Esophagus squamous epithelium (tissue), 5 donors: ENCODE results near the gene FCRLB. TPM values are rescaled to one million over a fixed set of nuclear protein-coding genes. Genes with fewer than 3 reads are reported as not detected.
"Not testable (repeated sequence)": the region's sequence is repeated elsewhere in the genome, so short reads cannot be mapped to it uniquely, and the experiment has no call there.

Source experiments
- DNase-seq: peaks from one replicate; lab custom pipeline; 2025; lab: John Stamatoyannopoulos, UW
- H3K27ac ChIP-seq, 4 donors: fragments of 200-600 bp; sonication (generic); one replicate each; pipeline ENCODE4 v1.5.1; 2016 to 2019; ENCODE audit warnings: mild to moderate bottlenecking in 1 of 4
- H3K27me3 ChIP-seq, 4 donors: fragments of 200-600 bp; sonication (generic); 1 replicate in 3 of 4; 2 replicates in 1 of 4; pipeline versions ENCODE4 v1.5.1 to v1.6.0; 2017 to 2021; ENCODE audit warnings: antibody characterized with exemption in 1 of 4
- H3K36me3 ChIP-seq, 3 donors: fragments of 200-600 bp; sonication (generic); one replicate each; pipeline ENCODE4 v1.5.1; 2016 to 2019
- H3K4me1 ChIP-seq, 3 donors: fragments of 200-600 bp; sonication (generic); one replicate each; pipeline ENCODE4 v1.5.1; 2017 to 2019
- H3K4me3 ChIP-seq, 4 donors: fragments of 200-600 bp; sonication (generic); 1 replicate in 3 of 4; 2 replicates in 1 of 4; pipeline ENCODE4 v1.5.1; 2016 to 2019; ENCODE audit warnings: mild to moderate bottlenecking in 2 of 4, moderate library complexity in 1 of 4
- H3K9me3 ChIP-seq, 3 donors: fragments of 200-600 bp; sonication (generic); one replicate each; pipeline ENCODE4 v1.5.1; 2016 to 2019
- POLR2A ChIP-seq, 4 donors: fragments of 450-650 bp; IDR thresholded peaks; one replicate each; pipeline ENCODE4 v1.6.1; 2017; ENCODE audit warnings: antibody characterized with exemption in 4 of 4, mild to moderate bottlenecking in 4 of 4, moderate library complexity in 3 of 4
- WGBS, 2 donors: methylation state at CpG; one replicate each; pipeline ENCODE4 v1.1.5; 2018; 5-methylcytosine and 5-hydroxymethylcytosine counted together
- intact Hi-C: fragments of 100-400 bp; cut with DNase I; formaldehyde crosslinking; loops from one replicate; pipeline ENCODE4 v1.15.0; 2022
- total RNA-seq, 4 donors: library from RNA; depleted of rRNA; stranded (reverse); fragments of >200 nt; gene quantifications; one replicate each; pipeline ENCODE4 v1.1.0, GENCODE V29; 2016
- TF ChIP-seq, protein P1 (sequence below), 6 experiments: fragments of 450-650 bp in 4 of 6; fragments of 200-600 bp in 2 of 6; sonication (generic) in 2 of 6; IDR thresholded peaks; one replicate each; pipeline ENCODE4 v1.5.1; 2016 to 2019; ENCODE audit warnings: antibody characterized with exemption in 6 of 6, mild to moderate bottlenecking in 4 of 6, moderate library complexity in 4 of 6
- donor health status: DM: yes; HTN: yes; CAD: no.

Gene FCRLB, protein sequence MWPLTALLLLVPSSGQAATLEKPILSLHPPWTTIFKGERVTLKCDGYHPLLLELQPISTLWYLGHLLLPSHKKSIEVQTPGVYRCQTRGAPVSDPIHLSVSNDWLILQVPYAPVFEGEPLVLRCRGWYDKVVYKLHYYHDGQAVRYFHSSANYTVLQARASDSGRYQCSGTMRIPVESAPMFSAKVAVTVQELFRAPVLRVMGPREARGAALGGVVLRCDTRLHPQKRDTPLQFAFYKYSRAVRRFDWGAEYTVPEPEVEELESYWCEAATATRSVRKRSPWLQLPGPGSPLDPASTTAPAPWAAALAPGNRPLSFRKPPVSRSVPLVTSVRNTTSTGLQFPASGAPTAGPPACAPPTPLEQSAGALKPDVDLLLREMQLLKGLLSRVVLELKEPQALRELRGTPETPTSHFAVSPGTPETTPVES
- 1 to 10 TPM in 1 of 4 donors, under 1 TPM in 3; 0.31 to 1.2 (median 0.83) TPM for total RNA-seq

DNA sequence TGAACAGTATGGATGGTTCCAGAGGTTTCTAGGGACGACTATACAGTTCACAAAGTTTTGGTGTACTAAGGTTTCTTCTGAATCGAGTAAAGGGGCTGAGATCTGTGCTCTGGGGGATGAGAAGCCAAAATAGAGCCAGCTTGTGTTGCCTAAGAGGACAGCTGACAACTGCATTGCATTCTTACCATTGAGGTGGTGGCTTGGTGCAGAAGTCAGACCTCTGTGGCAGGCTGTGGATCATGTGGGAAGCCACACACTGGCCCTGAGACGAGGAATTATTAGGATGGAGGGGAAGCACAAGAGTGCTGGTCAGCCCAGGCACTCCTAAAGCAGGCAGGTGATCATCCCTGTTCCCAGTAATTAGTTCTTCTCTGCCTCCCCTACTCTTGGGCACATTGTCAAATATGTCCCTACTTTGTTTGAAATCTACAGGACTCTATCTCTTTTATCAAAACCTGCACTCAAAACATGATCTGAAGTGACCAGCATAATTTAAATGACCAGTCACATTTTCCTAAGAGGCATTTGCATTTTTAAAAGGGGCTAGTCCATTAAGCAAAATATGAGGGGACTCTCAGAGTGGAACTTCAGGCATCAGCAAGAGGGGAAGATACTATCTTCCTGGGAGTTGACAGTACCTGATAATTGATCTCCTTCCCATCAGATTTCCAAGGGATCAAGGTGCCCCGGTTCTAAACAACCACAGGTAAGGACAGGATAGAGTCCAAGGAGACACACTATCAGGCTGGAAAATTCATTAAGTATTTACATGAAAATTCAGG is at the start of gene FCRLB:
Gene FCRLB (plus strand): TSS at position 589 of the 782 bp plus-strand sequence. CDS start 1,129 bp downstream, outside the sequence.
- DNase-seq = no peak
- intact Hi-C loops = no loop called here
- 47 to 63% methylated on average over 3 to 4 of the region's 4 CpGs for WGBS, 2 donors
- H3K4me3 ChIP-seq = no peak within 1 kb of the TSS
- H3K9me3 ChIP-seq = no peaks in the 10 kb centered on the region
- peaks cover 1 to 12% (median 5%) of the 10 kb centered on the region in 3 donors for H3K4me1 ChIP-seq
- H3K27me3 ChIP-seq = peaks cover 0 to 26% (median 0%) of the 10 kb centered on the region in 4 donors
- H3K36me3 ChIP-seq = no peaks in the 10 kb centered on the region
- no peak for TF ChIP-seq POLR2A (IDR thresholded peaks at IDR 0.05)
- TF ChIP-seq, protein P1, sequence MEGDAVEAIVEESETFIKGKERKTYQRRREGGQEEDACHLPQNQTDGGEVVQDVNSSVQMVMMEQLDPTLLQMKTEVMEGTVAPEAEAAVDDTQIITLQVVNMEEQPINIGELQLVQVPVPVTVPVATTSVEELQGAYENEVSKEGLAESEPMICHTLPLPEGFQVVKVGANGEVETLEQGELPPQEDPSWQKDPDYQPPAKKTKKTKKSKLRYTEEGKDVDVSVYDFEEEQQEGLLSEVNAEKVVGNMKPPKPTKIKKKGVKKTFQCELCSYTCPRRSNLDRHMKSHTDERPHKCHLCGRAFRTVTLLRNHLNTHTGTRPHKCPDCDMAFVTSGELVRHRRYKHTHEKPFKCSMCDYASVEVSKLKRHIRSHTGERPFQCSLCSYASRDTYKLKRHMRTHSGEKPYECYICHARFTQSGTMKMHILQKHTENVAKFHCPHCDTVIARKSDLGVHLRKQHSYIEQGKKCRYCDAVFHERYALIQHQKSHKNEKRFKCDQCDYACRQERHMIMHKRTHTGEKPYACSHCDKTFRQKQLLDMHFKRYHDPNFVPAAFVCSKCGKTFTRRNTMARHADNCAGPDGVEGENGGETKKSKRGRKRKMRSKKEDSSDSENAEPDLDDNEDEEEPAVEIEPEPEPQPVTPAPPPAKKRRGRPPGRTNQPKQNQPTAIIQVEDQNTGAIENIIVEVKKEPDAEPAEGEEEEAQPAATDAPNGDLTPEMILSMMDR (IDR thresholded peaks at IDR 0.05) = no peak
- H3K27ac ChIP-seq = no peak within 1 kb of the TSS

DNA sequence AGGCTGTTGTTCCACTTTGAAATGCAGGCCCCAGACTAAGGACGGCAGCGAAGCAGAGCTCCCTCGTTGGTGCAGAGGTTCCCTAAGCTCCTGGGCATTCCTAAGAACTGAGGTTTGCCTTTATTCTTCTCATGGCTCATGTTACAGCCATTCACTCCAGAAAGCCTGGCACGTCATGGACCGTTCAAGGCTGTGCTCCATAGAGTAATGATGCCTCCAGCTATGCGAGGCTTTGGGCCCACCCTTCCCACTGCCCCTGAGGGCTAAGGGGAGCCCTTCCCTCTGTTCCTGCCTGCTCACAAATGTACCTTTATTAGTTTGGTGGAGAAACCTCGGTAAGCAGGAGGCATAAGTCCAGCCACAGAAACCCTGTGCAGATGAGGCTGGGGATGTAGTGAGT is 47.9 kb upstream of the FCRLB start:
- H3K36me3 ChIP-seq, DNase-seq, intact Hi-C loops, H3K27me3 ChIP-seq, H3K4me3 ChIP-seq, H3K27ac ChIP-seq, H3K9me3 ChIP-seq, H3K4me1 ChIP-seq: not testable (repeated sequence)
- WGBS, 2 donors = 80% methylated on average over 4 of the region's 7 CpGs; no CpG with 5 or more reads in 1 of the 2 donors

DNA sequence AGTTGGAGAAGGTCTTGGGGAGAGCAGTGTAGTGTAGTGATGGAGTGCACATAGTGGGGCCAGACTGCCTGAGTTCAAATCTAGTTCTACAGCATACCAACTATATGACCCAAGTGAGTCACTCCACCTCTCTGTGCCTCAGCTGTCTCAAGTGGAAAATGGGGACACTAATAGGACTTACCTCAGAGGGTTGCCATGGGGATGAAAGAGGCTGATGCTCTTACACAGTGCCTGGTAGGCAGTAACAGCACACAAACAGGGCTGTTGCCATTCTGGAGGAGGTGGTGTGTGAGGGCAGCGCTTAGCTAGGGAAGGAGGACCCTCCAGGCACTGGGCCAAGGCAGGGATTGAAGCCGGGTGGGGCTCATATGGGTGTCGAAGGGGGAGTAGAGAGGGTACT is 46.9 kb upstream of the FCRLB start:
- H3K27ac ChIP-seq, DNase-seq, H3K36me3 ChIP-seq, intact Hi-C loops, H3K9me3 ChIP-seq, H3K4me1 ChIP-seq, H3K27me3 ChIP-seq, H3K4me3 ChIP-seq: not testable (repeated sequence)
- WGBS, 2 donors = 33 to 55% methylated on average over 1 to 2 of the region's 3 CpGs

DNA sequence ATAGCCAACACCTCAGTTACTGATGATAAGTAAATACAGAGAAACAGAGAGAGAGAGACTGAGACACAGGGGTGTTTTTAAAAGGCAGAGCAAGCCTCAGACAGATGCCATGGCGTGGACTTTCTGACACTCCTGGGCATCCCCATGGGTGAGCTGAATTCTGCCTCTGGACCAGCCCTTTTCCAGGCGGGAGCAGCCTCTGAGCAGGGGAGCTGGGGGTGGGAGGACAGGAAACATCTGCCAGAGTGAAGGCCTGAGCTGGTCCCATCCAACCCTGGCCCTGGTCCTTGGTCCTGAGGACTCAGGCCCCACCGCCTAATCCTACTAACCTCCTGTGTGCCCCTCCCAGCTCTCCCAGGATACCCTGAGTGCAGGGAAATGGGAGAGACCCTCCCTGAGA is 46.4 kb upstream of the FCRLB start:
- WGBS, 2 donors = 60 to 100% methylated on average over 1 of the region's 3 CpGs
- H3K9me3 ChIP-seq, H3K27me3 ChIP-seq, H3K4me1 ChIP-seq, H3K36me3 ChIP-seq, H3K4me3 ChIP-seq, intact Hi-C loops, H3K27ac ChIP-seq, DNase-seq: not testable (repeated sequence)

DNA sequence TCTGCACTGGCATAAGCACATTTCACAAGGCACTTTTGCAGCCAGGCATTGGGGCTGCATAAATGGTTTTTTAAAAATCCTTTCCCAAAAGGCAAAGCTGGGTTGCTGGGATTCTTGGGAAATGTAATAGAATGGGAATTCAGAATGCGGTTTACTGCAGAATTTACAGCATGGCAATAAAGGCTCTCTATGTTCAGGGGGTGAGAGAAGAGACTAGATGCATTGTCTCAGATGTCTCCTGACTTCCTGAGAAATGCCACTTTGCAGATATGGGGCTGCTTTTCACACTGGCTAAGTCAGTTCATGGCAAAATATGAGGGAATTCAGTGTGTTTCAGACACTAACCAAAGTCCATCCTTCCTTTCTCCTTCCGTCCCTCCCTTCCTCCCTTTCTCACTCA is 44.9 kb upstream of the FCRLB start:
- 83 to 92% methylated on average over 2 of the region's 2 CpGs for WGBS, 2 donors
- no peaks in the 10 kb centered on the region for H3K9me3 ChIP-seq
- peaks cover 0 to 4% (median 0%) of the 10 kb centered on the region in 4 donors for H3K27me3 ChIP-seq
- DNase-seq = no peak
- no peak overlapping the region for H3K27ac ChIP-seq
- H3K4me3 ChIP-seq = no peak overlapping the region
- TF ChIP-seq POLR2A (IDR thresholded peaks at IDR 0.05) = no peak
- TF ChIP-seq, protein P1 (IDR thresholded peaks at IDR 0.05) = no peak
- intact Hi-C loops = no loop called here
- no peaks in the 10 kb centered on the region for H3K4me1 ChIP-seq
- no peaks in the 10 kb centered on the region for H3K36me3 ChIP-seq

DNA sequence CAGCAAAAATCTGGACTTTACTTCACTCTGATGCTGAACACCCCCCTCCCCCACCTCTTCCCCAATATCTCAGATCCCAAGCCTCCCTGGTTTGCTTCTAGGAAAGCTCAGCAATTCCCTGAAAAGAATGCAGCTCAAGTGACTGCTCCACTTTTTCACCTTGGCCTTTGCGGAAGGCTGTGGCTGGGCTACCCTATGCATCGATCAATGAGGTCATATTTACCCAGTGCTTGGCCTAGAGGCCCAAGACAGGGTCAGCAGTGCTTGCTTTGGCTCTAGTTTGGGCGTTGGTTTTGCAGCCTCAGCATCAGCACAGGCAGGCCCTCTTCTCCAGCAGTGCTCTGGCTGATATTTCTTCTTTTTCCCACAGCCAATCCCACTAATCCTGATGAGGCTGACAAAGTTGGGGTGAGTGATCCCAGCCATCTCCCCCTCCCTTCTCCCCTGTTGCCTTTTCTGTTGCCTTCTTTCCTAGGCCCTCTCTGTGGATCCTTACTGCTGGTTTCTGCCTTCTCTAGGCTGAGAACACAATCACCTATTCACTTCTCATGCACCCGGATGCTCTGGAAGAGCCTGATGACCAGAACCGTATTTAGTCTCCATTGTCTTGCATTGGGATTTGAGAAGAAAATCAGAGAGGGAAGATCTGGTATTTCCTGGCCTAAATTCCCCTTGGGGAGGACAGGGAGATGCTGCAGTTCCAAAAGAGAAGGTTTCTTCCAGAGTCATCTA is 44.2 kb upstream of the FCRLB start:
- no peak overlapping the region for H3K27ac ChIP-seq
- no peaks in the 10 kb centered on the region for H3K9me3 ChIP-seq
- H3K36me3 ChIP-seq = no peaks in the 10 kb centered on the region
- WGBS, 2 donors = 68 to 71% methylated on average over 4 to 5 of the region's 5 CpGs
- TF ChIP-seq, protein P1 (IDR thresholded peaks at IDR 0.05) = no peak
- no peak for TF ChIP-seq POLR2A (IDR thresholded peaks at IDR 0.05)
- intact Hi-C loops = no loop called here
- no peaks in the 10 kb centered on the region for H3K4me1 ChIP-seq
- DNase-seq = no peak
- H3K27me3 ChIP-seq = peaks cover 0 to 6% (median 0%) of the 10 kb centered on the region in 4 donors
- no peak overlapping the region for H3K4me3 ChIP-seq
